Sigmoid colon (tissue), 4 donors: ENCODE data around the gene FABP7.

Source experiments
- POLR2A ChIP-seq, 2 donors: fragments of 450-650 bp; IDR thresholded peaks; one replicate each; pipeline ENCODE4 v1.6.1; 2016; ENCODE audit warnings: antibody characterized with exemption in 2 of 2, mild to moderate bottlenecking in 2 of 2, moderate library complexity in 2 of 2
- POLR2AphosphoS5 ChIP-seq, 4 donors: sonication (generic); formaldehyde crosslinking; IDR thresholded peaks; one replicate each; pipeline ENCODE4 v1.6.1; 2017; ENCODE audit warnings: antibody characterized with exemption in 4 of 4
- TF ChIP-seq, protein P1 (sequence below), 4 experiments: fragments of 450-650 bp in 3 of 4; fragments of 200-600 bp in 1 of 4; IDR thresholded peaks; one replicate each; pipeline ENCODE4 v1.5.1; 2016 to 2019; ENCODE audit warnings: antibody characterized with exemption in 4 of 4, mild to moderate bottlenecking in 3 of 4, moderate library complexity in 2 of 4

DNA sequence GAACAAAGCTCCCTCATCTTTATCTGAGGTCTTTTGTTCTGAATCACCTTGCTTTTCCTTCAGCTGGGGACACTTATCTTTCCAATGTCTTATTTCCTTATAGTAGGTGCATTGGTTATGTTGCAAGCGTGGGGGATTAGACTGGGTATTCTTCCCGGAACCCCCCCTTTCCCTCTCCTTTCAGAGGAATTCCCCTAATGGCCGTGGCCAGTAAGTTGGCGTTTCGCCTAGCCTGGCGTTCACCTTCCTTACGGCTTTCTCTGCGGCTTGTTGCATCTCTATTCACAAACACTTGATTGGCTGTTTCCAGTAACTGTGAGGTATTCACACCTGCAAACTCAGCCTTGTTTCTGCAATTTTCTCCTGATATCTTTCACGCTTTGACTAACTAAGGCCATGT is 32.8 kb upstream of the FABP7 start:
- TF ChIP-seq, protein P1, sequence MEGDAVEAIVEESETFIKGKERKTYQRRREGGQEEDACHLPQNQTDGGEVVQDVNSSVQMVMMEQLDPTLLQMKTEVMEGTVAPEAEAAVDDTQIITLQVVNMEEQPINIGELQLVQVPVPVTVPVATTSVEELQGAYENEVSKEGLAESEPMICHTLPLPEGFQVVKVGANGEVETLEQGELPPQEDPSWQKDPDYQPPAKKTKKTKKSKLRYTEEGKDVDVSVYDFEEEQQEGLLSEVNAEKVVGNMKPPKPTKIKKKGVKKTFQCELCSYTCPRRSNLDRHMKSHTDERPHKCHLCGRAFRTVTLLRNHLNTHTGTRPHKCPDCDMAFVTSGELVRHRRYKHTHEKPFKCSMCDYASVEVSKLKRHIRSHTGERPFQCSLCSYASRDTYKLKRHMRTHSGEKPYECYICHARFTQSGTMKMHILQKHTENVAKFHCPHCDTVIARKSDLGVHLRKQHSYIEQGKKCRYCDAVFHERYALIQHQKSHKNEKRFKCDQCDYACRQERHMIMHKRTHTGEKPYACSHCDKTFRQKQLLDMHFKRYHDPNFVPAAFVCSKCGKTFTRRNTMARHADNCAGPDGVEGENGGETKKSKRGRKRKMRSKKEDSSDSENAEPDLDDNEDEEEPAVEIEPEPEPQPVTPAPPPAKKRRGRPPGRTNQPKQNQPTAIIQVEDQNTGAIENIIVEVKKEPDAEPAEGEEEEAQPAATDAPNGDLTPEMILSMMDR (IDR thresholded peaks at IDR 0.05): no peak
- TF ChIP-seq POLR2AphosphoS5 (IDR thresholded peaks at IDR 0.05): no peak
- no peak for TF ChIP-seq POLR2A (IDR thresholded peaks at IDR 0.05)
